ENCODE results near the gene PTPRN2.

Gene PTPRN2

DNA sequence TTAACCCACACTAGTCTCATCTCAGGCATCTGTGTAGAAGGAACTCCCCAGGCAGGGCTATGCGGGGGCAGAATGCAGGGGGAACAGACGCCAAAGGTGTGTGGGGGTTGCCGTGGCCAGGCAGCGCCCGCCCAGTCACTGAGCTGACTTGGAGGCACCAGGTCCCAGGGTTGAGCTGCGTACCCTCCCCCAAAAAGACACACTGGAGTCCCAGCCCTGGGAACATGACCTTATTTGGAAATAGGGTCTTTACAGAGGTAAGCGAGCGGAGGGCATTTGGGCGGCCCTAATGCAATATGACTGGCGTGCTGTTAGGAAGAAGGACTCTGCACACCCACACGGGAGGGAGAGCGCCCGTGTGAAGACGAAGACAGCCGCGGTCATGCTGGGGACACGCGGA lies 976.3 kb downstream of the PTPRN2 start:
- CTCF ChIA-PET, result no interaction called here
- TF ChIP-seq, protein P1, sequence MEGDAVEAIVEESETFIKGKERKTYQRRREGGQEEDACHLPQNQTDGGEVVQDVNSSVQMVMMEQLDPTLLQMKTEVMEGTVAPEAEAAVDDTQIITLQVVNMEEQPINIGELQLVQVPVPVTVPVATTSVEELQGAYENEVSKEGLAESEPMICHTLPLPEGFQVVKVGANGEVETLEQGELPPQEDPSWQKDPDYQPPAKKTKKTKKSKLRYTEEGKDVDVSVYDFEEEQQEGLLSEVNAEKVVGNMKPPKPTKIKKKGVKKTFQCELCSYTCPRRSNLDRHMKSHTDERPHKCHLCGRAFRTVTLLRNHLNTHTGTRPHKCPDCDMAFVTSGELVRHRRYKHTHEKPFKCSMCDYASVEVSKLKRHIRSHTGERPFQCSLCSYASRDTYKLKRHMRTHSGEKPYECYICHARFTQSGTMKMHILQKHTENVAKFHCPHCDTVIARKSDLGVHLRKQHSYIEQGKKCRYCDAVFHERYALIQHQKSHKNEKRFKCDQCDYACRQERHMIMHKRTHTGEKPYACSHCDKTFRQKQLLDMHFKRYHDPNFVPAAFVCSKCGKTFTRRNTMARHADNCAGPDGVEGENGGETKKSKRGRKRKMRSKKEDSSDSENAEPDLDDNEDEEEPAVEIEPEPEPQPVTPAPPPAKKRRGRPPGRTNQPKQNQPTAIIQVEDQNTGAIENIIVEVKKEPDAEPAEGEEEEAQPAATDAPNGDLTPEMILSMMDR (IDR thresholded peaks at IDR 0.05; ENCODE audit: insufficient read depth, low read length, missing control alignments), result no peak
- POLR2A ChIA-PET, result no interaction called here
- no peak overlapping the region for H3K4me3 ChIP-seq (ENCODE audit: low read depth, low read length)
- no peak for DNase-seq (ENCODE audit: low read depth, low spot score)

- DNase-seq (ENCODE audit: low read depth, low spot score), result no peak
- CTCF ChIA-PET, result interaction anchor here (0.6 kb wide), 1 partner anchor 295 kb away, joined by 3 read pairs; no protein-coding TSS in a partner anchor
- H3K4me3 ChIP-seq (ENCODE audit: low read depth, low read length), result no peak overlapping the region
- TF ChIP-seq, protein P1 (IDR thresholded peaks at IDR 0.05; ENCODE audit: insufficient read depth, low read length, missing control alignments), result no peak
- POLR2A ChIA-PET, result no interaction called here
These were observed 976.8 kb downstream of the PTPRN2 start for GRCh38 chr7:157610671-157611295.

- no peak overlapping the region for H3K4me3 ChIP-seq (ENCODE audit: low read depth, low read length)
- DNase-seq (ENCODE audit: low read depth, low spot score), result no peak
- ChIA-PET POLR2A (no interaction called here), CTCF (interaction anchor here (0.6 kb wide), 1 partner anchor 294 kb away, joined by 3 read pairs; no protein-coding TSS in a partner anchor)
- TF ChIP-seq, protein P1 (IDR thresholded peaks at IDR 0.05; ENCODE audit: insufficient read depth, low read length, missing control alignments), result no peak
These were observed 977.5 kb downstream of the PTPRN2 start for GRCh38 chr7:157609932-157610640.

DNA sequence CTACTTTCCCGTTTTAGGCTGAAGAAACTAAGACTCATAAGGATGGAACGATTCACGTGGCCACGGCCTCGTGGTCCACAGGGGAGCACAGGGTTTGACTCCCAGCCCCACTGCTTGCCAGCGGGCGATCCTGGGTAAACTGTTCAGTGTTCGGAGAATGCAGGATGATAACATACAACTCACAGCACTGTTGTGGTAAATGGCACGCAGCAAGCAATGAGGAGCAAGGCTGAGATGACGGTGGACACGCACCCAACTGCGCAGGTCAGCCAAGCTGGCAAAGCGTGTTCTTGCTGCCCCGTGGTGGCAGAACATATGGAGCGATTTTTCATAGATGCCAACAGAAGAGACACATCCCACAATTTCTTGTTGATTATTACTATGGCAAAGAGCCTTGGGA lies 978.1 kb downstream of the PTPRN2 start:
- ChIA-PET CTCF (no interaction called here), POLR2A (no interaction called here)
- DNase-seq (ENCODE audit: low read depth, low spot score), result no peak
- TF ChIP-seq, protein P1 (IDR thresholded peaks at IDR 0.05; ENCODE audit: insufficient read depth, low read length, missing control alignments), result no peak
- no peak overlapping the region for H3K4me3 ChIP-seq (ENCODE audit: low read depth, low read length)

DNA sequence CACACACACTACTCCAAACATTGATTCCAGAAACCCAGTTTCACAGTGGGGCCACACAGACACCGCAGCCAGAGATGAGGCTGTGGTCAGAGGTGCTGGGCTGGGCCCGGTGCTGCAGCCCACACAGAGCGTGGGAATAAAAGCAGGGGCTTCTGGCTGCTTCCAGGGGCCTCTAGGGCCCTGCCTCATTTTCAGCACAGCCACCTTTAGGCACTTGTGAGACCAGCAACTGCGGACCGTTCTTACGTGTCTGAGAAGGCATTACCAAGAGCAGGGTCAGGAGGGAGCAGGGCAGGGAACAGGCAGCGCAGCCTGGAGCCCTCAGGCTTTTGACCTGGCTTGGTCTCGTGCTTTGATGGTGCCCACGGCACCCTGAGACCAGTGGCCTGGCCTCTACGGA lies 980.4 kb downstream of the PTPRN2 start:
- no peak overlapping the region for H3K4me3 ChIP-seq (ENCODE audit: low read depth, low read length)
- ChIA-PET CTCF (no interaction called here), POLR2A (no interaction called here)
- TF ChIP-seq, protein P1 (IDR thresholded peaks at IDR 0.05; ENCODE audit: insufficient read depth, low read length, missing control alignments), result no peak
- no peak for DNase-seq (ENCODE audit: low read depth, low spot score)

DNA sequence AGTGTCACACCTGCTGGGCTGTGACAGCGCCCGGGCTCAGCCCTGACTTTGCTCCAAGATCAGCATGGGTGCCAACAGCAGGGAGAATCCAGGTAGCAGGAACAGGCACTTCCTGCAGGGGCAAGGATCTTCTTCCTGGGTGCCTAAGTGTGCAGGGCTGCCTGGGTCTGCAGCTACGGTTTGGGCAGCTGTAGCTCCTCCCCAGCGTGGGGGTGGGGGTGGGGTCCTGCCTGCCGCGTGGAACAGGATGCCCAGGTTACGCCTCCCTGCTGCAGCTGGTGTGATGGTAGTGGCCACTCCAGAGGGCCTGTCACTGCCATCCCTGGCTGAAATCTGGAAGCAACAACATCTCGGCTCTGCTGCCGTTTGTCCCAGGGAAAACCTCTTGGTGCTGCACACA lies 981.5 kb downstream of the PTPRN2 start:
- POLR2A ChIA-PET, result no interaction called here
- CTCF ChIA-PET, result no interaction called here
- no peak overlapping the region for H3K4me3 ChIP-seq (ENCODE audit: low read depth, low read length)
- TF ChIP-seq, protein P1 (IDR thresholded peaks at IDR 0.05; ENCODE audit: insufficient read depth, low read length, missing control alignments), result no peak
- DNase-seq (ENCODE audit: low read depth, low spot score), result no peak

Measured in AG04449 (cell line).